UCSD-AML1 (cell line): Measurements from ENCODE around the gene TRMT61A.
A peak's percentile ranks its signal among the peaks of the same experiment; 100 is the strongest.
"Not testable (repeated sequence)": the region's sequence is repeated elsewhere in the genome, so short reads cannot be mapped to it uniquely, and the experiment has no call there.

Experiments
- DNase-seq: peaks from one replicate; lab custom pipeline; 2025; ENCODE audit not compliant: unreplicated experiment; lab: John Stamatoyannopoulos, UW

The TRMT61A gene

GRCh38 chr14:103521951-103522563 is 6.9 kb upstream of the TRMT61A start:
- DNase-seq, result no peak

GRCh38 chr14:103522649-103523574 is 6.1 kb upstream of the TRMT61A start, which contains the start of gene CKB:
TSS of gene CKB (minus strand) at chr14:103522830. CDS start at chr14:103522493, 337 bp downstream.
- peak; percentile 76 for DNase-seq

- no peak for DNase-seq
These were observed 5.4 kb upstream of the TRMT61A start for GRCh38 chr14:103523575-103523954.

GRCh38 chr14:103524002-103524935 is 4.7 kb upstream of the TRMT61A start:
- no peak for DNase-seq

DNA sequence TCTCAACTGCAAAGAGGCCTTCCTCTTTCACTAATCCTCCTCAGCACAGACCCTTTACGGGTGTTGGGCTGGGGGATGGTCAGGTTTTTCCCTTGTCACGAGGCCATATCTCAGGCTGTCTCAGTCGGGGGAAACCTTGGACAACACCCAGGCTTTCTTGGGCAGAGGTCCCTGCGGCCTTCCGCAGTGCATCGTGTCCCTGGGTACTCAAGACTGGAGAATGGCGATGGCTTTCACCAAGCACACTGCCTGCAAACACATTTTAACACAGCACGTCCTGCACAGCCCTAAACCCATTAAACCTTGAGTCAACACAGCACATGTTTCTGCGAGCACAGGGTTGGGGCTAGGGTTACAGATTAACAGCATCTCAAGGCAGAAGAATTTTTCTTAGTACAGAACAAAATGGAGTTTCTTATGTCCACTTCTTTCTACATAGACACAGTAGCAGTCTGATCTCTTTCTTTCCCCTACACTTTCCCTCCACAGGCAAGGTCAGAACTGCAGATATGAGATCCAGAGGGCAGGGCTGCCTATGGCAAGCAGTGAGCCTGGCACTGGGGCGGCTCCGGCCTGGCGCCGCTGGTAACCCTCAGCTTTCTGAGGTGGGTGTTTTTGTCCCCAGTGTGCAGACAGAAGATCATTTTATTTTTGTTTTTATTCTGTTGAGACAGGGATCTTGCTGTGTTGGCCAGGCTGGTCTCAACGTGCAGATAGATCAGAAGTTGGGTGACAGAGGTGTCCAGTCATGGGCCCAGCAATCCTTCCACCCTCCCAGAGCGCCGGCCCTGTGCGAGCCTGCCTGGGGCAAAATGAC is 3.4 kb upstream of the TRMT61A start:
- not testable (repeated sequence) for DNase-seq

DNA sequence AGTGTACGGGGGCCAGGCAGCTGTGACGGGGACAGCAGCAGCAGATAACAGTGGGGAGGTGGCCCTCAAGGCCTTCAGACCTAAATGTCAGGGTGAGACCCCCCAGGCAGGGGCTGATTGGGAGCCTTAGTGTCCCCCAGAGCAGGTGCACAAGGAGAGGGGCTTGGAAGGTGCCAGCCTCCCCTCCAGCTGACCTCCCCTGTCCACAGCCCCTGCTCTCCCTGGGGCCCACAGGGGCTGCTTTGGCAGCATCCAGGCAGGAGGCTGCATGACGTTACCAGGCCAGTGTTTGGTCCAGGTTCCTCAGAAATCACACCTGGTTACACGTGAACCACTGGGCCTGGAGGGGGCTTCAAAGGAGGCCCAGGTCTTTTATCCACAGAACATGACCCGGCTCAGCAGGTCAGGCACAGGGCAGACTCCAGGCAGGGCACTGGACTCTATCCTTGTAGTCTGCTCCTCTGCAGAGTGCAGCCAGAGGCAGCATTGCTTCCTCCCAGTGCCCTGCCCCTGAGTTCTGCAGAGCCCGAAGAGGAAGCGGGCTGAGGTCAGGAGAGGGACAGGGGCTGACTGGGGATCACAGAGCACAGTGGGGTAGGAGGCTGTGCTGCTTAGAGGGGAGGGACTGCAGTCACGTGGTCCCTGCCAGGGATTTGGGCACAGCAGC is 2.6 kb upstream of the TRMT61A start:
- peak; percentile 65 for DNase-seq

DNA sequence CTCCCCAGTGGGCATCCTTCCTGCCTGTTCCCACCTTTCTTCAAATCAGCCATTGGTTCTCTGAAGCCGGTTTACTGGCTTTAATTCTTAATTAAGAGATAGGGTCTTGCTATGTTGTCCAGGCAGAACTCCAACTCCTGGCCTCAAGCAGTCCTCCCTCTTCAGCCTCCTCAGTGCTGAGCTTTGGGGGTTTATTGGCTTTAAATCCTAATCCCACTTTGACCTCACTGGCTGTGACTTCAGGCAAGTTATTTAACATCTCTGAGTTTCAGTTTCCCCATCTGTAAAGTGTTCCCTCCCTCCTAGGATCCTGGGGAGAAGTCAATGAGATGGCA is 2.1 kb upstream of the TRMT61A start:
- DNase-seq, result no peak

DNA sequence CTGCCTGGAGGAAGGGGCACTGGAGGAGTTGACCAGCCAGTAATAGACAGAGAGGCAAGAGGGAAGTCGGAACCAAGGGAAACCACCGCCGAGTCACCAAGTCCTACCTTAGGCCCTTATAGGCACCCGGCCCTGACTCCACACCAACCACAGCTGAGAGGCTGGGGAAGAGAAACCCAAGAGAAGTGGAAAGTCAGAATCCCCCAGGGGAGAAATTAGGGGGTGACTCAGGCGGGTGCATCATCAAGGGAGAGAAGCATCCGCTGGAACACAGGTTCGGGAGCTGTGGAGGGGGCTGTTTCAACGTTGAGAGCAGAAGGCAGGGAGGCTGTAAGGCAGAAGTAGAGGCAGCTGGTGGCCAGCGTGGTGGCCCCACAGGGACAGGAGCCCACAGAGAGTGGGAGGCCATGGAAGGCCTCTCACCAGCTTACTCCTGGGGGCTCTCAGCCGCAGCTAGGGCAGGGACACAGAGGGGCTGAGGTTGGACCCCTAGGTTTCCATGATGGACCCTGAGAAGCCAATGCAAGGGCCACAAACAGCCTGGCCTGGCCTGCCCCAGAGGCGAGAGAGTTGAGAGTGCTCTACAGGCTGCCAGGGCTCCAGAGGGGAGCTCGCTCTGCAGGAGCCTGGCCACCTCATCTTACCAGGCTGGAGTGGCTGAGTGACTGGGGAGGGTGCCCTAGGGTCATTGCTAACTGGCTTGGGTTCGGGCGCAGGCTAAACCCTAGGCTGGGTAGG is 1.4 kb upstream of the TRMT61A start:
- no peak for DNase-seq

GRCh38 chr14:103528146-103528586 is 830 bp upstream of the TRMT61A start:
- DNase-seq, result no peak

GRCh38 chr14:103529383-103530365 is 678 bp downstream of the TRMT61A start:
- DNase-seq, result no peak

GRCh38 chr14:103530390-103530789 is 1.4 kb downstream of the TRMT61A start:
- DNase-seq, result no peak

GRCh38 chr14:103530831-103531230 is 1.8 kb downstream of the TRMT61A start:
- DNase-seq, result no peak

GRCh38 chr14:103531421-103532215 is 2.6 kb downstream of the TRMT61A start:
- no peak for DNase-seq

GRCh38 chr14:103532216-103533136 is 3.5 kb downstream of the TRMT61A start:
- no peak for DNase-seq

GRCh38 chr14:103533137-103533998 is 4.4 kb downstream of the TRMT61A start:
- no peak for DNase-seq
